HepG2 (cell line): ENCODE results near the gene M1AP. TPM values are rescaled to one million over a fixed set of nuclear protein-coding genes. Genes with fewer than 3 reads are reported as not detected.

Source experiments
- ATAC-seq: fragments of 200-7000 bp; cut with Tn5 transposase; 3 replicates; pipeline ENCODE4 v1.9.1; 2020; ENCODE audit warnings: mild to moderate bottlenecking, moderate library complexity
- BruUV-seq: library from RNA; stranded (reverse); fragments of 400-500 nt; replicated peaks from 2 replicates; lab custom pipeline; 2021; lab: Mats Ljungman, UMichigan
- CTCF ChIA-PET: fragments of 300-600 bp; formaldehyde crosslinking; extraction: SDS; loops from one replicate; lab custom pipeline; 2021; ENCODE audit warnings: low total read pairs, inconsistent platforms, low intra/inter-chr PET ratio; lab: Yijun Ruan, JAX
- POLR2A ChIA-PET: fragments of 350-600 bp; sonication (Branson Sonifier 250); formaldehyde crosslinking; loops from one replicate; lab custom pipeline; 2020; ENCODE audit warnings: antibody characterized with exemption, inconsistent platforms; lab: Yijun Ruan, JAX
- DNase-seq: peaks from one replicate; pipeline ENCODE4 v3.0.0-alpha.2; 2015; ENCODE audit warnings: low spot score
- FAIRE-seq: peaks from 3 replicates; lab custom pipeline; 2011; peaks lifted over from hg19 to GRCh38; lab: Jason Lieb, UNC
- H2AFZ ChIP-seq: one replicate; pipeline ENCODE4 v1.6.1; 2011; ENCODE audit warnings: low read length, inconsistent platforms
- H3K27ac ChIP-seq: fragments of 300-600 bp; 3 replicates; pipeline ENCODE4 v1.8.0; 2011; ENCODE audit warnings: mixed run types, mild to moderate bottlenecking, mixed read lengths, low read length, inconsistent platforms; ENCODE audit not compliant: insufficient read depth; ENCODE audit errors: extremely low read length
- H3K27me3 ChIP-seq, 2 experiments: fragments of 200-600 bp in 1 of 2; 2 replicates in 1 of 2; 3 replicates in 1 of 2; pipeline versions ENCODE4 v1.6.0 to v1.8.0; 2011; ENCODE audit warnings: low read length in 2 of 2, mild to moderate bottlenecking in 2 of 2, moderate library complexity in 2 of 2, inconsistent platforms in 1 of 2; ENCODE audit not compliant: insufficient read depth in 2 of 2, control insufficient read depth in 1 of 2
- H3K36me3 ChIP-seq, 2 experiments: fragments of 200-600 bp in 1 of 2; replicated peaks in 1 of 2; 2 replicates in 1 of 2; 3 replicates in 1 of 2; pipeline versions ENCODE4 v1.5.1 to v1.8.0; 2011; ENCODE audit warnings: low read length in 2 of 2, inconsistent platforms in 1 of 2; ENCODE audit not compliant: insufficient read depth in 2 of 2, control insufficient read depth in 1 of 2
- H3K4me1 ChIP-seq: 2 replicates; pipeline ENCODE4 v1.5.1; 2012; ENCODE audit warnings: low read length, inconsistent platforms; ENCODE audit not compliant: insufficient read depth
- H3K4me2 ChIP-seq: 2 replicates; pipeline ENCODE4 v1.6.0; 2011; ENCODE audit warnings: low read depth, low read length, inconsistent platforms
- H3K4me3 ChIP-seq, 3 experiments: fragments of 200-600 bp in 1 of 3; sonication (generic), shearing (Covaris generic) in 1 of 3; replicated peaks in 1 of 3; 2 replicates each; pipeline ENCODE4 v1.5.1; 2011 to 2016; ENCODE audit warnings: low read length in 3 of 3, inconsistent platforms in 2 of 3, low read depth in 2 of 3, mild to moderate bottlenecking in 2 of 3, control low read depth in 1 of 3, mixed read lengths in 1 of 3; ENCODE audit not compliant: insufficient read depth in 1 of 3
- H3K79me2 ChIP-seq: one replicate; pipeline ENCODE4 v1.6.1; 2011; ENCODE audit warnings: low read length, inconsistent platforms; ENCODE audit not compliant: insufficient read depth
- H3K9ac ChIP-seq: 2 replicates; pipeline ENCODE4 v1.6.0; 2011; ENCODE audit warnings: mild to moderate bottlenecking, low read depth, low read length, inconsistent platforms; ENCODE audit not compliant: insufficient read depth
- H3K9me3 ChIP-seq: 2 replicates; pipeline ENCODE4 v1.5.1; 2012; ENCODE audit warnings: mild to moderate bottlenecking, low read length
- H4K20me1 ChIP-seq: 2 replicates; pipeline ENCODE4 v1.6.0; 2011; ENCODE audit warnings: inconsistent platforms, mild to moderate bottlenecking, low read length, moderate library complexity; ENCODE audit not compliant: insufficient read depth
- CAMTA2 ChIP-seq: sonication (generic); formaldehyde crosslinking; IDR thresholded peaks from 2 replicates; pipeline ENCODE4 v1.4.0; 2020; ENCODE audit warnings: mild to moderate bottlenecking, missing genetic modification reagents, borderline replicate concordance
- JARID2 ChIP-seq: sonication (generic); formaldehyde crosslinking; IDR thresholded peaks from 2 replicates; pipeline ENCODE4 v1.8.1; 2023; ENCODE audit warnings: missing genetic modification reagents, inconsistent platforms; ENCODE audit not compliant: insufficient replicate concordance
- RXRA ChIP-seq: sonication (generic); formaldehyde crosslinking; IDR thresholded peaks from 2 replicates; pipeline ENCODE4 v1.5.1; 2020; ENCODE audit warnings: missing genetic modification reagents
- TP53 ChIP-seq: sonication (generic); formaldehyde crosslinking; conservative IDR thresholded peaks from 2 replicates; pipeline ENCODE4 v1.4.0; 2020; ENCODE audit warnings: missing genetic modification reagents
- ZIK1 ChIP-seq: sonication (generic); formaldehyde crosslinking; IDR thresholded peaks from 2 replicates; pipeline ENCODE4 v1.5.0; 2020; ENCODE audit warnings: mild to moderate bottlenecking, low read depth, missing genetic modification reagents, borderline replicate concordance
- ZNF652 ChIP-seq: IDR thresholded peaks from 2 replicates; pipeline ENCODE4 v1.6.1; 2016; ENCODE audit warnings: low read depth, borderline replicate concordance
- ZNF747 ChIP-seq: sonication (generic); formaldehyde crosslinking; IDR thresholded peaks from 2 replicates; pipeline ENCODE4 v1.8.1; 2023; ENCODE audit warnings: missing genetic modification reagents, mild to moderate bottlenecking, borderline replicate concordance
- WGBS: methylation state at CpG from one replicate; pipeline ENCODE4 v1.1.6; 2017; ENCODE audit warnings: low lambda C conversion rate; 5-methylcytosine and 5-hydroxymethylcytosine counted together
- in situ Hi-C: cut with HindIII; loops from 2 replicates; pipeline ENCODE4 v1.10.0; 2017; ENCODE audit warnings: low pct_unique_long_range_greater_than_20kb; ENCODE audit not compliant: extremely low pct_ligation_motif_present
- intact Hi-C: fragments of 100-400 bp; cut with micrococcal nuclease; formaldehyde crosslinking; loops from one replicate; pipeline ENCODE4 v1.10.0; 2022; ENCODE audit not compliant: unreplicated experiment
- polyA plus RNA-seq, 8 experiments: library from polyadenylated mRNA; depleted of rRNA in 3 of 8; stranded (reverse) in 7 of 8; unstranded in 1 of 8; fragments of >200 nt; fragmentation: Illumina TruSeq in 4 of 8; extraction: Trizol in 4 of 8; gene quantifications; 2 replicates each; pipeline versions ENCODE4 v1.2.1 to v1.2.3, GENCODE V29; 2011 to 2016; ENCODE audit warnings: low read depth in 4 of 8, missing spikeins in 1 of 8, mixed read lengths in 1 of 8; ENCODE audit not compliant: insufficient read depth in 1 of 8
- total RNA-seq, 5 experiments: library from RNA; depleted of rRNA; stranded (reverse); fragments of >200 nt; fragmentation: Illumina TruSeq; extraction: Trizol; gene quantifications; 2 replicates each; pipeline ENCODE4 v1.2.3, GENCODE V29; 2016; ENCODE audit warnings: low read depth in 1 of 5
- TF ChIP-seq, protein P1 (sequence below): sonication (generic); formaldehyde crosslinking; conservative IDR thresholded peaks from 2 replicates; pipeline ENCODE4 v1.8.0; 2022; ENCODE audit warnings: missing genetic modification reagents
- TF ChIP-seq, protein P2 (sequence below): sonication (generic); formaldehyde crosslinking; IDR thresholded peaks from 2 replicates; pipeline ENCODE4 v1.4.0; 2020; ENCODE audit warnings: mild to moderate bottlenecking, missing genetic modification reagents

M1AP gene
- total and polyA plus RNA-seq, 2 of the 13 experiments (the other 11 are each of a cell fraction or from before 2014, with no cell fraction given): not detected

DNA sequence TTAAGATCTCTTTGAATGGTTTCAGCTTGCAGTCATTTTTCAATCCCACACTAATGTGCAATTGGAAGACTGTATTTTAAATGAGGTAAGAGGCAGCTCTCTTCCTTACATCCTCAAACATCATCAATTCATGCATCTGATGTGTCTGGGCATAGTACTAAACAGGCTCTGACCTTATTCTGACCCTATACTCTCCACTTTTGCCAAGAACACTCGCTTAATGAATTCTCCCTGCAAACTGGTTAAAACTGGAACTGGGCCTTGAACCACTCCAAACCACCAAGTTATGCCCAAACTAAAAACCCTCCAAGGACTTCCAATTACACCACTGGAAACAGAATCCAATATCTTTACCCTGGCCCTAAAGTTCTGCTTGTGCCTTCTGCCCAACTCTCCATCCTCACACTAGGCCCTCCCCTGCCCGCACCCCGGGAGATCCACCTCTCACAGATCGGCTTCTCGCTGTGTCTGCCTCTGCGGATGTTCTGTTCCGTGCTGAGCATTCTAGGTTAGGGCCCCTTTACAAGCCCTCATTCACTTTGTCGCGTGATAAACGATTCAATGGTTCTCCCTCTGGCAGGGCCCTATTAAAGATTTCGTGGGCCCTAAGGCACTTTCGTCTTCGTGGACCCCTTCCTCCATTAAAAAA lies 1.2 kb downstream of the M1AP start (continued):
- TF ChIP-seq, protein P1, sequence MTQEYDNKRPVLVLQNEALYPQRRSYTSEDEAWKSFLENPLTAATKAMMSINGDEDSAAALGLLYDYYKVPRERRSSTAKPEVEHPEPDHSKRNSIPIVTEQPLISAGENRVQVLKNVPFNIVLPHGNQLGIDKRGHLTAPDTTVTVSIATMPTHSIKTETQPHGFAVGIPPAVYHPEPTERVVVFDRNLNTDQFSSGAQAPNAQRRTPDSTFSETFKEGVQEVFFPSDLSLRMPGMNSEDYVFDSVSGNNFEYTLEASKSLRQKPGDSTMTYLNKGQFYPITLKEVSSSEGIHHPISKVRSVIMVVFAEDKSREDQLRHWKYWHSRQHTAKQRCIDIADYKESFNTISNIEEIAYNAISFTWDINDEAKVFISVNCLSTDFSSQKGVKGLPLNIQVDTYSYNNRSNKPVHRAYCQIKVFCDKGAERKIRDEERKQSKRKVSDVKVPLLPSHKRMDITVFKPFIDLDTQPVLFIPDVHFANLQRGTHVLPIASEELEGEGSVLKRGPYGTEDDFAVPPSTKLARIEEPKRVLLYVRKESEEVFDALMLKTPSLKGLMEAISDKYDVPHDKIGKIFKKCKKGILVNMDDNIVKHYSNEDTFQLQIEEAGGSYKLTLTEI (CRISPR knock-in tag): no peak
- TF ChIP-seq ZNF747: no peak
- TF ChIP-seq, protein P2, sequence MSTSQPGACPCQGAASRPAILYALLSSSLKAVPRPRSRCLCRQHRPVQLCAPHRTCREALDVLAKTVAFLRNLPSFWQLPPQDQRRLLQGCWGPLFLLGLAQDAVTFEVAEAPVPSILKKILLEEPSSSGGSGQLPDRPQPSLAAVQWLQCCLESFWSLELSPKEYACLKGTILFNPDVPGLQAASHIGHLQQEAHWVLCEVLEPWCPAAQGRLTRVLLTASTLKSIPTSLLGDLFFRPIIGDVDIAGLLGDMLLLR (CRISPR knock-in tag): no peak
- no peak for TF ChIP-seq JARID2 (CRISPR knock-in tag)

DNA sequence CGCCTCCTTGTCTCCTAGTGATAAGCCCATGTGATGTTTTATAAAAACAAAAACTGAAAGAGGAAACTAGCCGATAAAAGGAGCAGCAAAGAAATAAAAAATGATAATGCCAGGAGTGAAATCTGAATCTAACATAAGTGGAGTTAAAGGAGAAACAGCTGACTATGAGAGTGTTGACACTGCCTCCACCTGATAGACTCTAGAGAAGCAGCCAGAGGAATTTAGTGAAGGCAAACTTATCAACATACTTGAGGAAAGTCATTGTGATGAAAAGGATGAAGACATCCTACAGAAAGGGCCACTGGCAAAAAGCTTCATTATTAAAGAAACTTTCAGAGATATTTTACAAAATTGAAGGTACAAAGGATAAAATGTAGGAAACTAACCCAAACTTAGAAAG lies 1.9 kb downstream of the M1AP start:
- no peak for DNase-seq
- WGBS: 55% methylated on average over 2 of the region's 2 CpGs
- TF ChIP-seq ZNF652 (CRISPR knock-in tag) (no peak), RXRA (CRISPR knock-in tag) (no peak), CAMTA2 (no peak), ZIK1 (CRISPR knock-in tag) (no peak), TP53 (CRISPR knock-in tag) (no peak)
- Histone ChIP-seq H3K79me2 (no peaks in the 10 kb centered on the region), H3K27ac (no peak overlapping the region), H3K36me3 (no peaks in the 10 kb centered on the region), H4K20me1 (no peaks in the 10 kb centered on the region), H3K9me3 (no peaks in the 10 kb centered on the region), H3K4me2 (no peak overlapping the region), H2AFZ (no peak overlapping the region), H3K27me3 (peaks cover 1 to 5% of the 10 kb centered on the region in 2 experiments; a peak in 1 of 5 replicates), H3K9ac (no peak overlapping the region), H3K4me3 (no peak overlapping the region), H3K4me1 (no peaks in the 10 kb centered on the region)
- ChIA-PET POLR2A (no interaction called here), CTCF (no interaction called here)
- intact Hi-C loops: no loop called here
- BruUV-seq: no TSS peak
- no peak for FAIRE-seq
- in situ Hi-C loops: no loop called here
- no peak for ATAC-seq
